H1 (cell line): ENCODE measurements around the gene CCDC185.

Experiments used
- BRCA1 ChIP-seq: IDR thresholded peaks from 2 replicates; pipeline ENCODE4 v1.6.1; 2012; ENCODE audit warnings: low read depth, low read length, improper control_type of control experiment
- CREB1 ChIP-seq: IDR thresholded peaks from 2 replicates; pipeline ENCODE4 v1.6.1; 2012; ENCODE audit warnings: inconsistent platforms
- EP300 ChIP-seq, 2 experiments: IDR thresholded peaks; 1 replicate in 1 of 2; 2 replicates in 1 of 2; pipeline ENCODE4 v1.6.1; 2011 to 2012; ENCODE audit warnings: low read depth in 2 of 2, low read length in 2 of 2, mild to moderate bottlenecking in 2 of 2, borderline replicate concordance in 1 of 2, inconsistent platforms in 1 of 2, moderate library complexity in 1 of 2
- EZH2 ChIP-seq: fragments of 200-600 bp; sonication (generic); IDR thresholded peaks from 2 replicates; pipeline ENCODE4 v1.7.1; 2012; ENCODE audit warnings: low read depth, mild to moderate bottlenecking, moderate library complexity, low read length, inconsistent platforms; ENCODE audit not compliant: severe bottlenecking
- JUN ChIP-seq: IDR thresholded peaks from 2 replicates; pipeline ENCODE4 v1.6.1; 2011; ENCODE audit warnings: low read depth, mild to moderate bottlenecking, improper control_type of control experiment, low read length
- JUND ChIP-seq: IDR thresholded peaks from 2 replicates; pipeline ENCODE4 v1.6.1; 2011; ENCODE audit warnings: mild to moderate bottlenecking, improper control_type of control experiment, low read length
- KDM1A ChIP-seq: fragments of 200-600, 300-600 bp; sonication (generic); IDR thresholded peaks from 2 replicates; pipeline ENCODE4 v1.7.1; 2016; ENCODE audit warnings: mild to moderate bottlenecking, low read length, borderline replicate concordance
- POLR2A ChIP-seq, 2 experiments: IDR thresholded peaks; 1 replicate in 1 of 2; 2 replicates in 1 of 2; pipeline ENCODE4 v1.6.1; 2011; ENCODE audit warnings: low read depth in 2 of 2, low read length in 2 of 2, mild to moderate bottlenecking in 2 of 2; ENCODE audit errors: control extremely low read depth in 1 of 2
- POU5F1 ChIP-seq: IDR thresholded peaks from 2 replicates; pipeline ENCODE4 v1.6.1; 2011; ENCODE audit warnings: low read depth, mild to moderate bottlenecking, low read length, moderate library complexity
- RBBP5 ChIP-seq: IDR thresholded peaks from 2 replicates; pipeline ENCODE4 v1.7.1; 2012; ENCODE audit warnings: low read depth, mild to moderate bottlenecking, inconsistent platforms, low read length, moderate library complexity, borderline replicate concordance
- TAF1 ChIP-seq: IDR thresholded peaks from 2 replicates; pipeline ENCODE4 v1.6.1; 2011; ENCODE audit warnings: mild to moderate bottlenecking, low read depth, low read length
- TF ChIP-seq, protein P1 (sequence below), 3 experiments: IDR thresholded peaks; 1 replicate in 2 of 3; 2 replicates in 1 of 3; pipeline versions ENCODE4 v1.5.1 to v1.6.1; 2011; ENCODE audit warnings: low read length in 3 of 3, mild to moderate bottlenecking in 3 of 3, inconsistent platforms in 2 of 3, low read depth in 1 of 3, moderate library complexity in 1 of 3; ENCODE audit not compliant: insufficient read depth in 1 of 3; ENCODE audit errors: control extremely low read depth in 1 of 3

GRCh38 chr1:223394706-223395105 lies 1.5 kb downstream of the CCDC185 start:
- no peak for TF ChIP-seq CREB1
- no peak for TF ChIP-seq JUND
- TF ChIP-seq TAF1: no peak
- TF ChIP-seq JUN: no peak
- no peak for TF ChIP-seq POU5F1
- TF ChIP-seq, protein P1, sequence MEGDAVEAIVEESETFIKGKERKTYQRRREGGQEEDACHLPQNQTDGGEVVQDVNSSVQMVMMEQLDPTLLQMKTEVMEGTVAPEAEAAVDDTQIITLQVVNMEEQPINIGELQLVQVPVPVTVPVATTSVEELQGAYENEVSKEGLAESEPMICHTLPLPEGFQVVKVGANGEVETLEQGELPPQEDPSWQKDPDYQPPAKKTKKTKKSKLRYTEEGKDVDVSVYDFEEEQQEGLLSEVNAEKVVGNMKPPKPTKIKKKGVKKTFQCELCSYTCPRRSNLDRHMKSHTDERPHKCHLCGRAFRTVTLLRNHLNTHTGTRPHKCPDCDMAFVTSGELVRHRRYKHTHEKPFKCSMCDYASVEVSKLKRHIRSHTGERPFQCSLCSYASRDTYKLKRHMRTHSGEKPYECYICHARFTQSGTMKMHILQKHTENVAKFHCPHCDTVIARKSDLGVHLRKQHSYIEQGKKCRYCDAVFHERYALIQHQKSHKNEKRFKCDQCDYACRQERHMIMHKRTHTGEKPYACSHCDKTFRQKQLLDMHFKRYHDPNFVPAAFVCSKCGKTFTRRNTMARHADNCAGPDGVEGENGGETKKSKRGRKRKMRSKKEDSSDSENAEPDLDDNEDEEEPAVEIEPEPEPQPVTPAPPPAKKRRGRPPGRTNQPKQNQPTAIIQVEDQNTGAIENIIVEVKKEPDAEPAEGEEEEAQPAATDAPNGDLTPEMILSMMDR (IDR thresholded peaks at IDR 0.05; ENCODE audit: control extremely low read depth in 1 of 3, insufficient read depth in 1 of 3, low read depth in 1 of 3, low read length in 3 of 3): no peak
- no peak for TF ChIP-seq RBBP5
- no peak for TF ChIP-seq EZH2
- no peak for TF ChIP-seq POLR2A (IDR thresholded peaks at IDR 0.05; ENCODE audit: control extremely low read depth in 1 of 2, low read depth in 2 of 2, low read length in 2 of 2)
- TF ChIP-seq BRCA1: no peak
- TF ChIP-seq EP300 (IDR thresholded peaks at IDR 0.05; ENCODE audit: borderline replicate concordance in 1 of 2, low read depth in 2 of 2, low read length in 2 of 2): no peak
- no peak for TF ChIP-seq KDM1A
